K562 (cell line): ENCODE results near the gene BZW1. TPM values are rescaled to one million over a fixed set of nuclear protein-coding genes. Genes with fewer than 3 reads are reported as not detected.

Experiments used
- CHD2 ChIP-seq: IDR thresholded peaks from 2 replicates; pipeline ENCODE4 v1.6.1; 2011; ENCODE audit warnings: low read depth, low read length
- DNMT1 ChIP-seq: fragments of 450-650 bp; IDR thresholded peaks from 2 replicates; pipeline ENCODE4 v1.6.1; 2016; ENCODE audit warnings: antibody characterized with exemption, mild to moderate bottlenecking
- E2F8 ChIP-seq: fragments of 450-650 bp; IDR thresholded peaks from 2 replicates; pipeline ENCODE4 v1.7.1; 2018; ENCODE audit warnings: mild to moderate bottlenecking, low read depth; ENCODE audit not compliant: partially characterized antibody
- ILK ChIP-seq: fragments of 450-650 bp; IDR thresholded peaks from 2 replicates; pipeline ENCODE4 v1.6.1; 2016; ENCODE audit warnings: missing genetic modification characterization, low read depth, mild to moderate bottlenecking, missing compliant biosample characterization, moderate library complexity, borderline replicate concordance
- NR1H2 ChIP-seq: sonication (generic); formaldehyde crosslinking; IDR thresholded peaks from 2 replicates; pipeline ENCODE4 v1.4.0; 2020; ENCODE audit warnings: mild to moderate bottlenecking, missing genetic modification reagents
- SMARCC2 ChIP-seq: fragments of 450-650 bp; IDR thresholded peaks from 2 replicates; pipeline ENCODE4 v1.6.1; 2017; ENCODE audit warnings: antibody characterized with exemption, moderate library complexity, mild to moderate bottlenecking, low read depth
- ZNF507 ChIP-seq: conservative IDR thresholded peaks from 2 replicates; pipeline ENCODE4 v1.6.1; 2017; ENCODE audit warnings: missing genetic modification characterization, missing compliant biosample characterization
- polyA plus RNA-seq, 8 experiments: library from polyadenylated mRNA; depleted of rRNA in 4 of 8; stranded (reverse) in 5 of 8; unstranded in 3 of 8; fragments of >200 nt; fragmentation: Nextera tagmentation in 2 of 8; fragmentation: Illumina TruSeq in 1 of 8; extraction: Ambion mirVana in 2 of 8; extraction: Trizol in 1 of 8; gene quantifications; 2 replicates each; pipeline versions ENCODE4 v1.2.1 to v1.2.3, GENCODE V29; 2011 to 2014; ENCODE audit warnings: inconsistent platforms in 1 of 8, missing spikeins in 1 of 8
- total RNA-seq, 7 experiments: library from RNA; depleted of rRNA in 6 of 7; stranded (reverse); fragments of >200 nt in 6 of 7; fragmentation: Illumina TruSeq in 2 of 7; extraction: Trizol in 2 of 7; gene quantifications; 2 replicates each; pipeline versions ENCODE4 v1.2.1 to v1.2.3, GENCODE V29; 2011 to 2021; ENCODE audit warnings: low replicate concordance in 1 of 7
- TF ChIP-seq, protein P1 (sequence below): fragments of 450-650 bp; IDR thresholded peaks from 2 replicates; pipeline ENCODE4 v1.6.1; 2016; ENCODE audit warnings: antibody characterized with exemption

Gene BZW1
- total and polyA plus RNA-seq, 9 of the 15 experiments (the other 6 are each of a cell fraction or from before 2014, with no cell fraction given), result 110 to 244 (median 198) TPM

- TF ChIP-seq, protein P1, sequence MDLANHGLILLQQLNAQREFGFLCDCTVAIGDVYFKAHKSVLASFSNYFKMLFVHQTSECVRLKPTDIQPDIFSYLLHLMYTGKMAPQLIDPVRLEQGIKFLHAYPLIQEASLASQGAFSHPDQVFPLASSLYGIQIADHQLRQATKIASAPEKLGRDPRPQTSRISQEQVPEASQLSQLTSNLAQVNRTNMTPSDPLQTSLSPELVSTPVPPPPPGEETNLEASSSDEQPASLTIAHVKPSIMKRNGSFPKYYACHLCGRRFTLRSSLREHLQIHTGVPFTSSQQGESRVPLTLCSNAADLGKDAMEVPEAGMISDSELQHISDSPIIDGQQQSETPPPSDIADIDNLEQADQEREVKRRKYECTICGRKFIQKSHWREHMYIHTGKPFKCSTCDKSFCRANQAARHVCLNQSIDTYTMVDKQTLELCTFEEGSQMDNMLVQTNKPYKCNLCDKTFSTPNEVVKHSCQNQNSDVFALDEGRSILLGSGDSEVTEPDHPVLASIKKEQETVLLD, result no peak
- TF ChIP-seq NR1H2 (CRISPR knock-in tag) (no peak), SMARCC2 (no peak), DNMT1 (no peak), E2F8 (no peak), ZNF507 (no peak), ILK (tag) (no peak), CHD2 (no peak)
Measured at GRCh38 chr2:200794143-200794542, 17.6 kb upstream of the BZW1 start (continued).
